ENCODE data around the gene CDK8.

CDK8 gene

DNA sequence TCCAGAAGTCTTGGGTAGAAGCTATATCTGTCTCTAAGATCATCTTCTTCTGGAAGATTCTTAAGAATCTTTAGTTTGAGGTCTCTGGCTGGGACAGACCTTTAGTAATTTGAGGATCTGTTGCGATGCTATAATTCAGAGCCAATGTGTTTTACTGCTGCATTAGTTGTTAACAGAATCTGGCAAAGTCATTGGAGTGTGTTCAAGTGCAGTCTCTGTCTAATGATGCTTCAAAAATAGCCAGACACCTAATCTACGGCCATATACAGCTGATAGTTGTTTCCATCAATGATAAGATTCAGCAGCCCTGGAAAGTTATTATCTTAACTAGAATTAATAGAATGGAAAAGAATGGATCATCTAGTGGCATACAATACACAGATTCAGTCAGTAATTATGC is 72.6 kb downstream of the CDK8 start:
- Histone ChIP-seq H3K27ac (ENCODE audit: low read depth, low read length) (no peak overlapping the region), H2AFZ (ENCODE audit: low read depth, low read length, severe bottlenecking) (no peak overlapping the region), H3K9ac (ENCODE audit: low read length) (no peak overlapping the region), H4K20me1 (ENCODE audit: low read depth, low read length) (peaks cover 4% of the 10 kb centered on the region), H3K27me3 (ENCODE audit: low read length) (no peaks in the 10 kb centered on the region), H3F3A (ENCODE audit: insufficient read depth) (no peaks in the 10 kb centered on the region), H3K9me3 (ENCODE audit: insufficient read depth, low read length) (peaks cover 5% of the 10 kb centered on the region; the same call in 1 of the 2 replicates), H3K4me3 (ENCODE audit: insufficient read depth, low read length, poor library complexity, severe bottlenecking) (no peak overlapping the region), H3K9me2 (replicated peaks; ENCODE audit: insufficient read depth, low read length) (no peaks in the 10 kb centered on the region), H3K4me2 (ENCODE audit: low read depth, low read length, poor library complexity, severe bottlenecking) (no peak overlapping the region), H3K36me3 (ENCODE audit: low read length) (no peaks in the 10 kb centered on the region), H3K79me2 (ENCODE audit: insufficient read depth, low read length) (peaks cover 28% of the 10 kb centered on the region)
- TF ChIP-seq EZH2phosphoT487 (conservative IDR thresholded peaks at IDR 0.05; ENCODE audit: low read length) (no peak), CTCF (IDR thresholded peaks at IDR 0.05; ENCODE audit: insufficient read depth, low read length, poor library complexity, severe bottlenecking) (no peak)

DNA sequence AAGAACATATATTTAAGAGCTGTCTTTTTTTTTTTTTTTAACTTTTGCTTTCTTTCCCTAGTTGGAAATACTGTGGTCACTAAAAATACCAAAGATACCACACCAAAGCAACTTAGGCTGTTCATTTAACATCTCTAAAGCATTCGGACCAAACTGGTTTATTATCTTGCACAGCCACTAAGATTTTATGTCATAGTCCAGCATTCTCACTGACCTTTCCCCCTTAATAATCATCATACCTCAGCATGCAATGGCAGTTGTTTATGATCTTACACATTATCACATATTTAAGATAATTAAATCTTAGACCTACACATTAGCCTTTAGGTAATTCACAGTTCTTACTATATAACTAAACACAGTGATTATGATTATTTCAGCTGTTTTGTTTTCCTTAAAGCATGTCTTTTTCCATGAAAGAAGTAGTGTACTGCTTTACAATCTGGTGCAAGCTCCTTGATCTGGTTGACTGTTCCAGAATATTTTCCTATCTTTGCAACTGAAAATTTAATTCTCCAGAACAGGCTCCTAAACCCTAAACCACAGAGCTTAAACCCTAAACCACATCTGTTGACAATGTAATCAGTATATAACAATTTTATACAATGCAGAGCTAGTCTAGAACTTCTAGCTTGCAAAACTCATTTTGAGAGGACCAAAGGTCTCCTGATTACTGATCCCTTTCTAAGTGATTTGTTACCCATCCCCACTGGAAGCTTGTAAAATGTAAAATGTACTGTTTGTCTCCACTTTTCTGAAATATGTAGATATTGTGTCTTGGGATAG is 74.2 kb downstream of the CDK8 start:
- Histone ChIP-seq H3K36me3 (ENCODE audit: low read length) (no peaks in the 10 kb centered on the region), H3K79me2 (ENCODE audit: insufficient read depth, low read length) (peaks cover 32% of the 10 kb centered on the region), H3K9me3 (ENCODE audit: insufficient read depth, low read length) (peaks cover 5% of the 10 kb centered on the region; the same call in 1 of the 2 replicates), H4K20me1 (ENCODE audit: low read depth, low read length) (peaks cover 6% of the 10 kb centered on the region), H3K9me2 (replicated peaks; ENCODE audit: insufficient read depth, low read length) (no peaks in the 10 kb centered on the region), H2AFZ (ENCODE audit: low read depth, low read length, severe bottlenecking) (no peak overlapping the region), H3F3A (ENCODE audit: insufficient read depth) (no peaks in the 10 kb centered on the region), H3K9ac (ENCODE audit: low read length) (no peak overlapping the region), H3K4me3 (ENCODE audit: insufficient read depth, low read length, poor library complexity, severe bottlenecking) (no peak overlapping the region), H3K27me3 (ENCODE audit: low read length) (no peaks in the 10 kb centered on the region), H3K27ac (ENCODE audit: low read depth, low read length) (no peak overlapping the region), H3K4me2 (ENCODE audit: low read depth, low read length, poor library complexity, severe bottlenecking) (no peak overlapping the region)
- TF ChIP-seq CTCF (IDR thresholded peaks at IDR 0.05; ENCODE audit: insufficient read depth, low read length, poor library complexity, severe bottlenecking) (no peak), EZH2phosphoT487 (conservative IDR thresholded peaks at IDR 0.05; ENCODE audit: low read length) (no peak)

DNA sequence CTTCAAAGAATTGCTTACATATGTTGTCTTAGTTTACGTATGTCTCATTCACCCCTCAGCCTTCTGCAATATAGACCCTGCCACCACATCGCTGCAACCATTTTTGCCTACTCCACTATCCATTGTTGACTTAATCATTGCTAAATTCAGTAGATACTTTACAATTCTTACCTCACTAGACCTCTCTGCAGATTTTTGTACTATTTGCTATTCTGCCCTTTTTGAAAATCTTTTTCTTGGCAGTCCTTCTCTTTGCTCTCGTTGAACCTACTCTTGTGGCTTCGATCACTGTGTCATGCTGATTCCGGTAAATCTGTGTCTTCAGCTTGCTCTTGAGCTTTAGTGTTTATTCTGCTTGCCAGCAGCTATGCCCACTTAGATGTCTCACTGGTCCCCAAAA is 81.2 kb downstream of the CDK8 start:
- Histone ChIP-seq H3K9ac (ENCODE audit: low read length) (no peak overlapping the region), H3K9me2 (replicated peaks; ENCODE audit: insufficient read depth, low read length) (no peaks in the 10 kb centered on the region), H3F3A (ENCODE audit: insufficient read depth) (no peaks in the 10 kb centered on the region), H3K4me2 (ENCODE audit: low read depth, low read length, poor library complexity, severe bottlenecking) (no peak overlapping the region), H2AFZ (ENCODE audit: low read depth, low read length, severe bottlenecking) (no peak overlapping the region), H3K36me3 (ENCODE audit: low read length) (no peaks in the 10 kb centered on the region), H3K4me3 (ENCODE audit: insufficient read depth, low read length, poor library complexity, severe bottlenecking) (no peak overlapping the region), H3K79me2 (ENCODE audit: insufficient read depth, low read length) (peaks cover 23% of the 10 kb centered on the region), H3K27ac (ENCODE audit: low read depth, low read length) (no peak overlapping the region), H3K9me3 (ENCODE audit: insufficient read depth, low read length) (no peaks in the 10 kb centered on the region), H3K27me3 (ENCODE audit: low read length) (no peaks in the 10 kb centered on the region), H4K20me1 (ENCODE audit: low read depth, low read length) (0 out of 2 replicates have a peak, but pooled peaks cover 3% of the 10 kb centered on the region)
- no peak for TF ChIP-seq CTCF (IDR thresholded peaks at IDR 0.05; ENCODE audit: insufficient read depth, low read length, poor library complexity, severe bottlenecking)
- no peak for TF ChIP-seq EZH2phosphoT487 (conservative IDR thresholded peaks at IDR 0.05; ENCODE audit: low read length)
